A549 (cell line): ENCODE results near the gene BCL2.
A peak's percentile ranks its signal among the peaks of the same experiment; 100 is the strongest.

Experiments used
- RCOR1 ChIP-seq: fragments of 150-350 bp; IDR thresholded peaks from 2 replicates; pipeline ENCODE4 v1.6.1; 2014; ENCODE audit warnings: antibody characterized with exemption, low read length, low read depth
- TF ChIP-seq, protein P1 (sequence below): fragments of >200 bp; sonication (Bioruptor Twin); formaldehyde crosslinking; IDR thresholded peaks from 3 replicates; pipeline ENCODE4 v1.5.1; 2016

DNA sequence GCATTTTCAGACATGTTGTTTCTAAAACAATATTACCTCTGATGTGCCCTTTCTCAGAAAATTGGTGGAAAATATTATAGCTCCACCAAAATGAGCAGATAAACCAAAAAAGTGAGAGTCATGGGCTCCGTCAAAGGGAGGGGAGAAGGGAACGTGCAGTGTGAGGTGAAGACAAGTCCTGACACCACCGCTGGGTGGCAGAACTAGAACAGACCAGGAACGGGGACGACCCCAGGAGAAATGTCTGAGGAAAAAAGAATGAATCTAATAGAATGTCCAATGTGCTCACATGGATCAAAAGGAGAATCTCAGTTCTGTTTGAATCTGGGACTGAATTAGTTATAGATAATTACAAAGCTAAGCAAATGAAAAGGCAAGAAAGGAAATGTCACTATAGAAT is 22.6 kb upstream of the BCL2 start:
- TF ChIP-seq, protein P1, sequence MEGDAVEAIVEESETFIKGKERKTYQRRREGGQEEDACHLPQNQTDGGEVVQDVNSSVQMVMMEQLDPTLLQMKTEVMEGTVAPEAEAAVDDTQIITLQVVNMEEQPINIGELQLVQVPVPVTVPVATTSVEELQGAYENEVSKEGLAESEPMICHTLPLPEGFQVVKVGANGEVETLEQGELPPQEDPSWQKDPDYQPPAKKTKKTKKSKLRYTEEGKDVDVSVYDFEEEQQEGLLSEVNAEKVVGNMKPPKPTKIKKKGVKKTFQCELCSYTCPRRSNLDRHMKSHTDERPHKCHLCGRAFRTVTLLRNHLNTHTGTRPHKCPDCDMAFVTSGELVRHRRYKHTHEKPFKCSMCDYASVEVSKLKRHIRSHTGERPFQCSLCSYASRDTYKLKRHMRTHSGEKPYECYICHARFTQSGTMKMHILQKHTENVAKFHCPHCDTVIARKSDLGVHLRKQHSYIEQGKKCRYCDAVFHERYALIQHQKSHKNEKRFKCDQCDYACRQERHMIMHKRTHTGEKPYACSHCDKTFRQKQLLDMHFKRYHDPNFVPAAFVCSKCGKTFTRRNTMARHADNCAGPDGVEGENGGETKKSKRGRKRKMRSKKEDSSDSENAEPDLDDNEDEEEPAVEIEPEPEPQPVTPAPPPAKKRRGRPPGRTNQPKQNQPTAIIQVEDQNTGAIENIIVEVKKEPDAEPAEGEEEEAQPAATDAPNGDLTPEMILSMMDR = peak; percentile 47
- no peak for TF ChIP-seq RCOR1
